Measurements from ENCODE around the gene LRP10.

The LRP10 gene

DNA sequence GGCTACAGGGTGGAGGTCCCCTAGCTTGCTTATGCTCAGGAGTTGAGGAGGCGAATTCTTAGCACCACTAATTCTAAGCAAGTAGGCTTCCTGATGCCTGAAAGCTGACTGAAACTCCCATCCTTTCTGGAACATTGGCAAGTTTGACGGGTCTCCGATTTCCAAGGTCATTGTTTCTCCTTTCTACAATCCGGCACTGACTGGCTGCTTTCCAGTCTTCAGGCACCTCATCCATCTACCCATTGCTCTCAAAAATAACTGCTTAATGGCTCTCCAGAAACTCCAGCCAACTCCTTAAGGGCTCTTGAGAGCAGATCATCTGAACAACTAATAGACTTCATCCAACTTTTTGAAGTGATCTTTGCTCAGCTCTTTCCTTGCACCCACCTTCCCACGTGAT, 24.8 kb downstream of the LRP10 start:
- H3K27ac ChIP-seq: no peak overlapping the region
- no peak for TF ChIP-seq ZFX (IDR thresholded peaks at IDR 0.05; ENCODE audit: borderline replicate concordance)
- TF ChIP-seq, protein P1, sequence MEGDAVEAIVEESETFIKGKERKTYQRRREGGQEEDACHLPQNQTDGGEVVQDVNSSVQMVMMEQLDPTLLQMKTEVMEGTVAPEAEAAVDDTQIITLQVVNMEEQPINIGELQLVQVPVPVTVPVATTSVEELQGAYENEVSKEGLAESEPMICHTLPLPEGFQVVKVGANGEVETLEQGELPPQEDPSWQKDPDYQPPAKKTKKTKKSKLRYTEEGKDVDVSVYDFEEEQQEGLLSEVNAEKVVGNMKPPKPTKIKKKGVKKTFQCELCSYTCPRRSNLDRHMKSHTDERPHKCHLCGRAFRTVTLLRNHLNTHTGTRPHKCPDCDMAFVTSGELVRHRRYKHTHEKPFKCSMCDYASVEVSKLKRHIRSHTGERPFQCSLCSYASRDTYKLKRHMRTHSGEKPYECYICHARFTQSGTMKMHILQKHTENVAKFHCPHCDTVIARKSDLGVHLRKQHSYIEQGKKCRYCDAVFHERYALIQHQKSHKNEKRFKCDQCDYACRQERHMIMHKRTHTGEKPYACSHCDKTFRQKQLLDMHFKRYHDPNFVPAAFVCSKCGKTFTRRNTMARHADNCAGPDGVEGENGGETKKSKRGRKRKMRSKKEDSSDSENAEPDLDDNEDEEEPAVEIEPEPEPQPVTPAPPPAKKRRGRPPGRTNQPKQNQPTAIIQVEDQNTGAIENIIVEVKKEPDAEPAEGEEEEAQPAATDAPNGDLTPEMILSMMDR (IDR thresholded peaks at IDR 0.05): no peak

DNA sequence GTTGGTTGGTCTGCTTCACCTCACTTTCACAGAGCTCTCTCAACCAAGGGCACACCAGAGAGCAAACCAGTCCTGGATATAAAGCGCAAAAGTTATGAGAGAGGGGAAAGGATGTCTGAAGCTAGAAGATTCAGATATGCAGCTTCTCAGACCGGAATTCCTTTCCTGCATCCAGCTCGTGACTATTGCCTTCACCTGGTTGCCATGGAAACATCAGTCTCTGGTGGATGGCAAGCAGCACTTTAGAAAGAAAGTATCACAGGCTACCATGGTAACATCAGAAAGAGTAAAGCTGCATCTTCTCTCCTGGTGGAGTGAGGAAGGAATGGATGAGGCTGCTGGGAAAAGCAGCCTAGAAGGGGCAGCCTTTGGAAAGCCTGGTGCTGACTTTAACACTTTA, 25.2 kb downstream of the LRP10 start:
- H3K27ac ChIP-seq: no peak overlapping the region
- TF ChIP-seq, protein P1 (IDR thresholded peaks at IDR 0.05): no peak
- TF ChIP-seq ZFX (IDR thresholded peaks at IDR 0.05; ENCODE audit: borderline replicate concordance): no peak

- no peak overlapping the region for H3K27ac ChIP-seq
- TF ChIP-seq ZFX (IDR thresholded peaks at IDR 0.05; ENCODE audit: borderline replicate concordance): no peak
- TF ChIP-seq, protein P1 (IDR thresholded peaks at IDR 0.05): no peak
Measured at GRCh38 chr14:22897357-22897756, 25.8 kb downstream of the LRP10 start.

DNA sequence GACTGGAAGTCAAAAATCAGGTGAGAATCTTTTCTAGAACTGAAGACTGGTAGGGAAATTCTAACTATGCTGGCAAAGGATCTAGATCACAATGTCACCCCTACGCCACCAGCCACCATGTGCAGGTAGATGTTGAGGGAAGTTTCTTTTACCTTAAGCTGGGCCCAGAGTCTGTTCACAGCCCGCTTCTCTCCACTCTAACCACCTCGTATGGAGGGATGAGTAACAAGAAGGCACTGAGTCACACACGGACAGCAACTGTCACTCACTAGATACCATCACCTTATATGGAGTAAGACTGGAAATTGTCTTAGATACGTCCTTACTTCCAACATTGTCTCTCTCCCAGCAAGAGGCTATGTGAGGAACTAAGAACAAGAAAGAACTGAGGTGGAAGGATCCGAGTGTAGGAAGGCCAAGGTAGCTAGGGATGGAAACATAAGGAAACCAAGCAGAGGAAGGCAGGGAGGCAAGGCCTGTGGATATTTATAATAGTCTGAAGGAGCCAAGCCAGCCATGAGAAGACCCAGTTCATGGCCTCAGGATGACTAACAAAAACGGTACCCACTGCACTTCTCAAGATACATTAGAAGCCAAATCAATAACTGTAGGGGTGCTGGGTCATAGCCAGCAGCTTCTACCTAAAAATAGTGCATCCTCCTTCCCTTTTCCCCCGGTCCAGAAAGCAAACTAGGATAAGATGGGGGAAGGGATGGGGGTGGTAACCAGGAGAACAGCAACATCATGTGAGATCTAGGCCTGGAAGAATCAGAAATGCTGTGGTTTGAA, 27.0 kb downstream of the LRP10 start:
- no peak overlapping the region for H3K27ac ChIP-seq
- TF ChIP-seq, protein P1 (IDR thresholded peaks at IDR 0.05): no peak
- no peak for TF ChIP-seq ZFX (IDR thresholded peaks at IDR 0.05; ENCODE audit: borderline replicate concordance)

DNA sequence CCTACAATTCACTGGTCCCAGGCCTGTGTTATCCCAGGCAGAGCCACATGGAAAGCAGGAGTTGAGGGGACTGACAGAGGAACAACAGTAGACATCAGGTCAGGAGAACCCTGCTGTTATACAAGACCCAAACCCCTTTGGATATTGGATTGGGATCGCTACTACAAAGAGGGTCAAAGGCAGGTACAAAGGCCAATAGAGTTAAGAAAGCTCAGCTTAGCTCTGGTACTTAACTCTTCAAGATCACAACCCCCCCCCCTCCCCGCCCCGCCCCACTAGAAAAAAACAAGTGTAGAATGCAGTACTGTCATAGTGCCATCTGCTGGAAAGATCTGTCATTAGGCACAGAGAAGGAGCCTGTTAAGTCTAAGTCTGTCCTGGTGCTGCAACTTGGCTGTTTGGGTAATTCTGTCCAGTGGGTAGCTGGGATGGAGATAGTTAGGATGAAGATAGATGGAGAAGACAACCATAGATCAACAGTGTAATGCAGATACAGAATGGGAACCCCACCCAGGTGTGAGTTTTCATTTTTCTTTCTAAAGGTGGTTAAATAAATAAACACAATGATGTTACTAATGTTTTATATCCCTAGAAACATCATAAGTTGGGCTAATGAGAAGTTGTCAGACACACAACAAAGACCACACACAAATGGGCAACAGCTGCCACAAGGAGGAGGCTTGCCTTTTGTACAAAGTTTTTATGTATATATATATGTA, 28.7 kb downstream of the LRP10 start:
- H3K27ac ChIP-seq: no peak overlapping the region
- TF ChIP-seq ZFX (IDR thresholded peaks at IDR 0.05; ENCODE audit: borderline replicate concordance): no peak
- TF ChIP-seq, protein P1 (IDR thresholded peaks at IDR 0.05): peak; percentile 86

- H3K27ac ChIP-seq: no peak overlapping the region
- TF ChIP-seq, protein P1 (IDR thresholded peaks at IDR 0.05): no peak
- TF ChIP-seq ZFX (IDR thresholded peaks at IDR 0.05; ENCODE audit: borderline replicate concordance): no peak
Measured at GRCh38 chr14:22901799-22902198, 30.3 kb downstream of the LRP10 start.

DNA sequence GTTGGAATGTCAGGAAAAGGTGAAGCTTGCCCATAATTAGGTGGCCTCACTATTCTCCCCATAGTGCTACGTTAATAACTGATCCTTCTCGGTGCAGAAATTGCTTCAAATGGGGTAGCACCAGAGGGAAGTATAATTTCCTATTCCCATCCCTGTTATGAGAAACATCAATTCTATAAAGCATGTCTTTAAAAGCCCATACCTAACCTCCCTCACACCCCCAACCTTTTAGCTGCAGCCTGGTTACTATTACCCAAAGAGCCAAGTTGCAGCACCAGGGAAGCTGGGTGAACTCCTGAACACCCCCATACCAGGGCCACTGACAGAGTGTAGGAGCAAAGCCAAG, 32.2 kb downstream of the LRP10 start:
- no peak for TF ChIP-seq ZFX (IDR thresholded peaks at IDR 0.05; ENCODE audit: borderline replicate concordance)
- TF ChIP-seq, protein P1 (IDR thresholded peaks at IDR 0.05): no peak
- H3K27ac ChIP-seq: peak overlapping the region; percentile 32
